HepG2 (cell line): ENCODE data around the gene TCERG1L. TPM values are rescaled to one million over a fixed set of nuclear protein-coding genes. Genes with fewer than 3 reads are reported as not detected.

Experiments
- ATAC-seq: fragments of 200-7000 bp; cut with Tn5 transposase; 3 replicates; pipeline ENCODE4 v1.9.1; 2020; ENCODE audit warnings: mild to moderate bottlenecking, moderate library complexity
- BruUV-seq: library from RNA; stranded (reverse); fragments of 400-500 nt; replicated peaks from 2 replicates; lab custom pipeline; 2021; lab: Mats Ljungman, UMichigan
- CTCF ChIA-PET: fragments of 300-600 bp; formaldehyde crosslinking; extraction: SDS; loops from one replicate; lab custom pipeline; 2021; ENCODE audit warnings: low total read pairs, inconsistent platforms, low intra/inter-chr PET ratio; lab: Yijun Ruan, JAX
- POLR2A ChIA-PET: fragments of 350-600 bp; sonication (Branson Sonifier 250); formaldehyde crosslinking; loops from one replicate; lab custom pipeline; 2020; ENCODE audit warnings: antibody characterized with exemption, inconsistent platforms; lab: Yijun Ruan, JAX
- DNase-seq: peaks from one replicate; pipeline ENCODE4 v3.0.0-alpha.2; 2015; ENCODE audit warnings: low spot score
- FAIRE-seq: peaks from 3 replicates; lab custom pipeline; 2011; peaks lifted over from hg19 to GRCh38; lab: Jason Lieb, UNC
- H2AFZ ChIP-seq: one replicate; pipeline ENCODE4 v1.6.1; 2011; ENCODE audit warnings: low read length, inconsistent platforms
- H3K27ac ChIP-seq: fragments of 300-600 bp; 3 replicates; pipeline ENCODE4 v1.8.0; 2011; ENCODE audit warnings: mixed run types, mild to moderate bottlenecking, mixed read lengths, low read length, inconsistent platforms; ENCODE audit not compliant: insufficient read depth; ENCODE audit errors: extremely low read length
- H3K27me3 ChIP-seq, 2 experiments: fragments of 200-600 bp in 1 of 2; 2 replicates in 1 of 2; 3 replicates in 1 of 2; pipeline versions ENCODE4 v1.6.0 to v1.8.0; 2011; ENCODE audit warnings: low read length in 2 of 2, mild to moderate bottlenecking in 2 of 2, moderate library complexity in 2 of 2, inconsistent platforms in 1 of 2; ENCODE audit not compliant: insufficient read depth in 2 of 2, control insufficient read depth in 1 of 2
- H3K36me3 ChIP-seq, 2 experiments: fragments of 200-600 bp in 1 of 2; replicated peaks in 1 of 2; 2 replicates in 1 of 2; 3 replicates in 1 of 2; pipeline versions ENCODE4 v1.5.1 to v1.8.0; 2011; ENCODE audit warnings: low read length in 2 of 2, inconsistent platforms in 1 of 2; ENCODE audit not compliant: insufficient read depth in 2 of 2, control insufficient read depth in 1 of 2
- H3K4me1 ChIP-seq: 2 replicates; pipeline ENCODE4 v1.5.1; 2012; ENCODE audit warnings: low read length, inconsistent platforms; ENCODE audit not compliant: insufficient read depth
- H3K4me2 ChIP-seq: 2 replicates; pipeline ENCODE4 v1.6.0; 2011; ENCODE audit warnings: low read depth, low read length, inconsistent platforms
- H3K4me3 ChIP-seq, 3 experiments: fragments of 200-600 bp in 1 of 3; sonication (generic), shearing (Covaris generic) in 1 of 3; replicated peaks in 1 of 3; 2 replicates each; pipeline ENCODE4 v1.5.1; 2011 to 2016; ENCODE audit warnings: low read length in 3 of 3, inconsistent platforms in 2 of 3, low read depth in 2 of 3, mild to moderate bottlenecking in 2 of 3, control low read depth in 1 of 3, mixed read lengths in 1 of 3; ENCODE audit not compliant: insufficient read depth in 1 of 3
- H3K79me2 ChIP-seq: one replicate; pipeline ENCODE4 v1.6.1; 2011; ENCODE audit warnings: low read length, inconsistent platforms; ENCODE audit not compliant: insufficient read depth
- H3K9ac ChIP-seq: 2 replicates; pipeline ENCODE4 v1.6.0; 2011; ENCODE audit warnings: mild to moderate bottlenecking, low read depth, low read length, inconsistent platforms; ENCODE audit not compliant: insufficient read depth
- H3K9me3 ChIP-seq: 2 replicates; pipeline ENCODE4 v1.5.1; 2012; ENCODE audit warnings: mild to moderate bottlenecking, low read length
- H4K20me1 ChIP-seq: 2 replicates; pipeline ENCODE4 v1.6.0; 2011; ENCODE audit warnings: inconsistent platforms, mild to moderate bottlenecking, low read length, moderate library complexity; ENCODE audit not compliant: insufficient read depth
- ARHGAP35 ChIP-seq: sonication (generic); formaldehyde crosslinking; IDR thresholded peaks from 2 replicates; pipeline ENCODE4 v1.9.0; 2022; ENCODE audit warnings: mild to moderate bottlenecking, inconsistent platforms, moderate library complexity, missing genetic modification reagents, borderline replicate concordance
- DPF2 ChIP-seq: sonication (generic); formaldehyde crosslinking; IDR thresholded peaks from 2 replicates; pipeline ENCODE4 v1.4.0; 2020; ENCODE audit warnings: mild to moderate bottlenecking, low read depth, missing genetic modification reagents, borderline replicate concordance
- GRHL1 ChIP-seq: sonication (generic); formaldehyde crosslinking; conservative IDR thresholded peaks from 2 replicates; pipeline ENCODE4 v1.8.0; 2022; ENCODE audit warnings: missing genetic modification reagents
- KAT7 ChIP-seq: IDR thresholded peaks from 2 replicates; pipeline ENCODE4 v1.6.1; 2018; ENCODE audit warnings: borderline replicate concordance, missing compliant biosample characterization
- MTA3 ChIP-seq: sonication (generic); formaldehyde crosslinking; IDR thresholded peaks from 2 replicates; pipeline ENCODE4 v1.4.0; 2020; ENCODE audit warnings: missing genetic modification reagents
- NCOA2 ChIP-seq: sonication (generic); formaldehyde crosslinking; IDR thresholded peaks from 2 replicates; pipeline ENCODE4 v1.8.0; 2022; ENCODE audit warnings: inconsistent platforms
- PRDM15 ChIP-seq: sonication (generic); formaldehyde crosslinking; IDR thresholded peaks from 2 replicates; pipeline ENCODE4 v1.4.0; 2020; ENCODE audit warnings: missing genetic modification reagents
- SAFB2 ChIP-seq: sonication (generic); formaldehyde crosslinking; IDR thresholded peaks from 2 replicates; pipeline ENCODE4 v1.5.1; 2020; ENCODE audit warnings: missing genetic modification reagents, low read depth, mild to moderate bottlenecking, borderline replicate concordance
- SNAPC2 ChIP-seq: sonication (generic); formaldehyde crosslinking; IDR thresholded peaks from 2 replicates; pipeline ENCODE4 v1.8.1; 2022; ENCODE audit warnings: mild to moderate bottlenecking, missing genetic modification reagents
- SP5 ChIP-seq: IDR thresholded peaks from 2 replicates; pipeline ENCODE4 v1.6.1; 2016; ENCODE audit warnings: low read depth, borderline replicate concordance
- ZMYM3 ChIP-seq: sonication (generic); formaldehyde crosslinking; IDR thresholded peaks from 2 replicates; pipeline ENCODE4 v1.5.1; 2020; ENCODE audit warnings: mild to moderate bottlenecking, missing genetic modification reagents
- ZNF414 ChIP-seq: sonication (generic); formaldehyde crosslinking; IDR thresholded peaks from 2 replicates; pipeline ENCODE4 v1.5.0; 2020; ENCODE audit warnings: missing genetic modification reagents
- ZNF878 ChIP-seq: sonication (generic); formaldehyde crosslinking; IDR thresholded peaks from 2 replicates; pipeline ENCODE4 v1.8.1; 2023; ENCODE audit warnings: mild to moderate bottlenecking, missing genetic modification reagents, moderate library complexity
- whole genome bisulfite sequencing: methylation state at CpG from one replicate; pipeline ENCODE4 v1.1.6; 2017; ENCODE audit warnings: low lambda C conversion rate; 5-methylcytosine and 5-hydroxymethylcytosine counted together
- in situ Hi-C: cut with HindIII; loops from 2 replicates; pipeline ENCODE4 v1.10.0; 2017; ENCODE audit warnings: low pct_unique_long_range_greater_than_20kb; ENCODE audit not compliant: extremely low pct_ligation_motif_present
- intact Hi-C: fragments of 100-400 bp; cut with micrococcal nuclease; formaldehyde crosslinking; loops from one replicate; pipeline ENCODE4 v1.10.0; 2022; ENCODE audit not compliant: unreplicated experiment
- polyA plus RNA-seq, 8 experiments: library from polyadenylated mRNA; depleted of rRNA in 3 of 8; stranded (reverse) in 7 of 8; unstranded in 1 of 8; fragments of >200 nt; fragmentation: Illumina TruSeq in 4 of 8; extraction: Trizol in 4 of 8; gene quantifications; 2 replicates each; pipeline versions ENCODE4 v1.2.1 to v1.2.3, GENCODE V29; 2011 to 2016; ENCODE audit warnings: low read depth in 4 of 8, missing spikeins in 1 of 8, mixed read lengths in 1 of 8; ENCODE audit not compliant: insufficient read depth in 1 of 8
- total RNA-seq, 5 experiments: library from RNA; depleted of rRNA; stranded (reverse); fragments of >200 nt; fragmentation: Illumina TruSeq; extraction: Trizol; gene quantifications; 2 replicates each; pipeline ENCODE4 v1.2.3, GENCODE V29; 2016; ENCODE audit warnings: low read depth in 1 of 5

TCERG1L gene
- total and polyA plus RNA-seq, 2 of the 13 experiments (the other 11 are each of a cell fraction or from before 2014, with no cell fraction given) = not detected

GRCh38 chr10:131127610-131128009 is 183.9 kb downstream of the TCERG1L start:
- ATAC-seq (no peak), FAIRE-seq (no peak), DNase-seq (no peak)
- intact Hi-C loops (no loop called here), in situ Hi-C loops (no loop called here)
- Histone ChIP-seq H3K9ac (no peak overlapping the region), H4K20me1 (no peaks in the 10 kb centered on the region), H2AFZ (no peak overlapping the region), H3K4me1 (no peaks in the 10 kb centered on the region), H3K79me2 (no peaks in the 10 kb centered on the region), H3K4me3 (no peak overlapping the region), H3K4me2 (no peak overlapping the region)
- 34% methylated on average over 5 of the region's 8 CpGs for WGBS
- ChIA-PET CTCF (no interaction called here), POLR2A (no interaction called here)
- BruUV-seq = no TSS peak
- no peak for TF ChIP-seq PRDM15 (CRISPR knock-in tag)
- TF ChIP-seq, all 625 proteins: peak for 0
- Histone ChIP-seq H3K27ac (no peak overlapping the region), H3K9me3 (no peaks in the 10 kb centered on the region), H3K27me3 (peaks cover 3 to 59% of the 10 kb centered on the region in 2 experiments), H3K36me3 (no peaks in the 10 kb centered on the region)

GRCh38 chr10:131127138-131127589 is 184.4 kb downstream of the TCERG1L start:
- DNase-seq = no peak
- Histone ChIP-seq H3K36me3 (no peaks in the 10 kb centered on the region), H2AFZ (no peak overlapping the region), H3K9me3 (no peaks in the 10 kb centered on the region), H3K4me1 (no peaks in the 10 kb centered on the region), H3K27me3 (peaks cover 2 to 54% of the 10 kb centered on the region in 2 experiments), H3K79me2 (no peaks in the 10 kb centered on the region), H3K4me3 (no peak overlapping the region), H3K4me2 (no peak overlapping the region), H4K20me1 (no peaks in the 10 kb centered on the region), H3K27ac (no peak overlapping the region), H3K9ac (no peak overlapping the region)
- in situ Hi-C loops = no loop called here
- no TSS peak for BruUV-seq
- CTCF ChIA-PET = no interaction called here
- ATAC-seq = no peak
- intact Hi-C loops = no loop called here
- no peak for FAIRE-seq
- WGBS = 4% methylated on average over 2 of the region's 9 CpGs
- POLR2A ChIA-PET = no interaction called here
- no peak for TF ChIP-seq GRHL1 (CRISPR knock-in tag)
- TF ChIP-seq SP5 (CRISPR knock-in tag) = no peak
- no peak for TF ChIP-seq MTA3
- TF ChIP-seq ZNF878 (CRISPR knock-in tag) = no peak
- no peak for TF ChIP-seq KAT7 (CRISPR knock-in tag)
- TF ChIP-seq ZNF414 (CRISPR knock-in tag) = no peak
- TF ChIP-seq NCOA2 (CRISPR knock-in tag) = no peak
- no peak for TF ChIP-seq SAFB2 (CRISPR knock-in tag)
- TF ChIP-seq DPF2 (CRISPR knock-in tag) = no peak
- no peak for TF ChIP-seq ZMYM3
- TF ChIP-seq ARHGAP35 (CRISPR knock-in tag) = no peak
- no peak for TF ChIP-seq SNAPC2 (CRISPR knock-in tag)
